ENCODE results near the gene TNNC1.

Gene TNNC1

GRCh38 chr3:52443791-52444687 is 9.8 kb downstream of the TNNC1 start:
- no peak for DNase-seq (ENCODE audit: low read depth, low spot score)

GRCh38 chr3:52443268-52443610 is 10.6 kb downstream of the TNNC1 start:
- DNase-seq (ENCODE audit: low read depth, low spot score): no peak

GRCh38 chr3:52442409-52443267 is 11.2 kb downstream of the TNNC1 start:
- no peak for DNase-seq (ENCODE audit: low read depth, low spot score)

GRCh38 chr3:52441772-52442332 is 12.0 kb downstream of the TNNC1 start:
- no peak for DNase-seq (ENCODE audit: low read depth, low spot score)

- DNase-seq (ENCODE audit: low read depth, low spot score): no peak
These were observed 12.6 kb downstream of the TNNC1 start for GRCh38 chr3:52441091-52441771.

GRCh38 chr3:52440671-52441070 is 13.2 kb downstream of the TNNC1 start:
- DNase-seq (ENCODE audit: low read depth, low spot score): no peak

- DNase-seq (ENCODE audit: low read depth, low spot score): no peak
These were observed 13.6 kb downstream of the TNNC1 start for GRCh38 chr3:52440249-52440551.

- DNase-seq (ENCODE audit: low read depth, low spot score): no peak
These were observed 14.2 kb downstream of the TNNC1 start for GRCh38 chr3:52439426-52440248.

- no peak for DNase-seq (ENCODE audit: low read depth, low spot score)
These were observed 15.0 kb downstream of the TNNC1 start for GRCh38 chr3:52438579-52439425.

- no peak for DNase-seq (ENCODE audit: low read depth, low spot score)
These were observed 15.8 kb downstream of the TNNC1 start for GRCh38 chr3:52438104-52438376.

- no peak for DNase-seq (ENCODE audit: low read depth, low spot score)
These were observed 16.3 kb downstream of the TNNC1 start for GRCh38 chr3:52437326-52438103.

- DNase-seq (ENCODE audit: low read depth, low spot score): no peak
These were observed 17.2 kb downstream of the TNNC1 start for GRCh38 chr3:52436500-52437149.

- DNase-seq (ENCODE audit: low read depth, low spot score): no peak
These were observed 18.4 kb downstream of the TNNC1 start for GRCh38 chr3:52435246-52436101.

- DNase-seq (ENCODE audit: low read depth, low spot score): no peak
These were observed 19.2 kb downstream of the TNNC1 start for GRCh38 chr3:52434491-52435115.

- no peak for DNase-seq (ENCODE audit: low read depth, low spot score)
These were observed 19.8 kb downstream of the TNNC1 start for GRCh38 chr3:52433996-52434479.

- DNase-seq (ENCODE audit: low read depth, low spot score): no peak
These were observed 20.4 kb downstream of the TNNC1 start for GRCh38 chr3:52433328-52433995.

- no peak for DNase-seq (ENCODE audit: low read depth, low spot score)
These were observed 21.1 kb downstream of the TNNC1 start for GRCh38 chr3:52432691-52433141.
